ENCODE data around the gene PSORS1C1. TPM values are rescaled to one million over a fixed set of nuclear protein-coding genes. Genes with fewer than 3 reads are reported as not detected.

The PSORS1C1 gene
- total RNA-seq, 1 experiment from 2014 or later: 0.48 TPM

GRCh38 chr6:31118178-31118577, 3.6 kb downstream of the PSORS1C1 start:
- Histone ChIP-seq H2AK5ac (ENCODE audit: insufficient read length, low read length) (no peak overlapping the region), H2BK5ac (ENCODE audit: insufficient read length, low read length) (no peak overlapping the region), H3K9me3 (ENCODE audit: control insufficient read depth, low read depth, low read length) (no peaks in the 10 kb centered on the region), H3K4ac (ENCODE audit: low read depth, low read length) (no peak overlapping the region), H4K5ac (ENCODE audit: insufficient read length, low read depth, low read length) (no peak overlapping the region), H3K4me2 (ENCODE audit: insufficient read depth, insufficient read length, low read length) (no peak overlapping the region), H2BK15ac (ENCODE audit: low read depth, low read length) (no peak overlapping the region), H3K14ac (ENCODE audit: insufficient read depth, low read length) (no peak overlapping the region), H3K27me3 (ENCODE audit: insufficient read depth, low read length) (no peaks in the 10 kb centered on the region), H2AFZ (ENCODE audit: low read length) (no peak overlapping the region), H3K79me1 (ENCODE audit: insufficient read depth, low read depth, low read length, poor library complexity, severe bottlenecking) (no peaks in the 10 kb centered on the region), H4K91ac (ENCODE audit: insufficient read length, low read depth, low read length) (no peak overlapping the region), H3K56ac (ENCODE audit: insufficient read length, low read depth, low read length) (no peak overlapping the region), H2BK12ac (ENCODE audit: insufficient read length, low read depth, low read length) (no peak overlapping the region), H4K8ac (replicated peaks; ENCODE audit: insufficient read length, low read depth, low read length) (no peak overlapping the region), H3K23ac (ENCODE audit: insufficient read length, low read depth, low read length) (no peak overlapping the region), H2BK20ac (ENCODE audit: low read depth, low read length, poor library complexity, severe bottlenecking) (no peak overlapping the region), H3K79me2 (ENCODE audit: insufficient read depth, low read length) (no peaks in the 10 kb centered on the region), H3K4me1 (ENCODE audit: insufficient read depth, low read length) (0 out of 2 replicates have a peak, but pooled peaks cover 7% of the 10 kb centered on the region), H3K18ac (ENCODE audit: insufficient read length, low read depth, low read length) (no peak overlapping the region), H3K23me2 (ENCODE audit: insufficient read length, low read depth, low read length, poor library complexity, severe bottlenecking) (no peaks in the 10 kb centered on the region), H3T11ph (ENCODE audit: low read length) (no peak overlapping the region), H4K20me1 (ENCODE audit: control insufficient read depth, insufficient read depth, insufficient read length) (no peaks in the 10 kb centered on the region), H3K27ac (ENCODE audit: insufficient read length, low read depth, low read length) (no peak overlapping the region), H3K9ac (ENCODE audit: extremely low read depth, insufficient read length, low read length) (no peak overlapping the region), H2BK120ac (ENCODE audit: low read depth, low read length, poor library complexity, severe bottlenecking) (no peak overlapping the region)
- no peak for TF ChIP-seq CTCF (conservative IDR thresholded peaks at IDR 0.05)
- Mint-ChIP-seq H3K27me3 (ENCODE audit: low read depth) (peaks cover 23% of the 10 kb centered on the region), H3K27ac (no peak overlapping the region; a peak in 1 of 7 replicates), H3K36me3 (ENCODE audit: insufficient read depth in 1 of 3, low read depth in 3 of 3) (no peaks in the 10 kb centered on the region), H3K9me3 (no peaks in the 10 kb centered on the region), H3K4me1 (peaks cover 25 to 28% of the 10 kb centered on the region in 2 experiments), H3K4me3 (no peak overlapping the region)
- no CpG with 5 or more reads among the region's 7 CpGs for WGBS (ENCODE audit: extremely low coverage, insufficient read length, low lambda C conversion rate)
- no peak for DNase-seq
